H54 (cell line): ENCODE data around the gene OGFR.

Experiments
- DNase-seq: peaks from one replicate; pipeline ENCODE4 v3.0.0; 2011; ENCODE audit warnings: low spot score, mixed read lengths; ENCODE audit not compliant: insufficient read length
- FAIRE-seq: peaks from 3 replicates; lab custom pipeline; 2011; peaks lifted over from hg19 to GRCh38; lab: Jason Lieb, UNC
- POLR2A ChIP-seq: IDR thresholded peaks from 2 replicates; pipeline ENCODE4 v1.6.1; 2011; ENCODE audit warnings: low read depth, mild to moderate bottlenecking, low read length

The OGFR gene

GRCh38 chr20:62804627-62805154 lies at the start of gene OGFR:
OGFR (plus strand) TSS chr20:62804835; CDS start chr20:62804860, 25 bp downstream.
- FAIRE-seq (no peak), DNase-seq (no peak)
- peak; percentile 78 for TF ChIP-seq POLR2A

- no peak for DNase-seq
- TF ChIP-seq POLR2A, result no peak
- FAIRE-seq, result no peak
Measured at GRCh38 chr20:62754991-62755356, 49.7 kb upstream of the OGFR start.

- DNase-seq (no peak), FAIRE-seq (no peak)
- TF ChIP-seq POLR2A, result no peak
Measured at GRCh38 chr20:62755817-62756724, 48.6 kb upstream of the OGFR start.

- no peak for TF ChIP-seq POLR2A
- FAIRE-seq, result no peak
- no peak for DNase-seq
Measured at GRCh38 chr20:62758226-62758912, 46.3 kb upstream of the OGFR start.

GRCh38 chr20:62759981-62760431 lies 44.6 kb upstream of the OGFR start:
- no peak for TF ChIP-seq POLR2A
- DNase-seq, result no peak
- FAIRE-seq, result no peak

GRCh38 chr20:62760471-62760855 lies 44.2 kb upstream of the OGFR start:
- DNase-seq (no peak), FAIRE-seq (no peak)
- no peak for TF ChIP-seq POLR2A

GRCh38 chr20:62760856-62761758 lies 43.5 kb upstream of the OGFR start:
- DNase-seq, result no peak
- FAIRE-seq, result no peak
- no peak for TF ChIP-seq POLR2A

- FAIRE-seq, result no peak
- TF ChIP-seq POLR2A, result no peak
- no peak for DNase-seq
Measured at GRCh38 chr20:62761759-62762131, 42.9 kb upstream of the OGFR start.

GRCh38 chr20:62762376-62762775 lies 42.3 kb upstream of the OGFR start:
- DNase-seq (no peak), FAIRE-seq (no peak)
- no peak for TF ChIP-seq POLR2A

- TF ChIP-seq POLR2A, result no peak
- FAIRE-seq, result no peak
- no peak for DNase-seq
Measured at GRCh38 chr20:62762801-62763368, 41.8 kb upstream of the OGFR start.

GRCh38 chr20:62763404-62763803 lies 41.2 kb upstream of the OGFR start:
- FAIRE-seq, result no peak
- DNase-seq, result no peak
- no peak for TF ChIP-seq POLR2A

- no peak for DNase-seq
- no peak for FAIRE-seq
- no peak for TF ChIP-seq POLR2A
Measured at GRCh38 chr20:62764156-62764935, 40.3 kb upstream of the OGFR start.
